WTC11 (cell line): ENCODE measurements around the gene TMEM115. TPM values are rescaled to one million over a fixed set of nuclear protein-coding genes. Genes with fewer than 3 reads are reported as not detected.
A peak's percentile ranks its signal among the peaks of the same experiment; 100 is the strongest.

Experiments
- ATF1 ChIP-seq: sonication (generic); formaldehyde crosslinking; IDR thresholded peaks from 2 replicates; pipeline ENCODE4 v1.8.1; 2023; ENCODE audit warnings: mild to moderate bottlenecking, moderate library complexity, missing genetic modification reagents
- ESRRA ChIP-seq: sonication (generic); formaldehyde crosslinking; IDR thresholded peaks from 2 replicates; pipeline ENCODE4 v1.8.1; 2022; ENCODE audit warnings: mild to moderate bottlenecking, missing genetic modification reagents, borderline replicate concordance
- ETV6 ChIP-seq: sonication (generic); formaldehyde crosslinking; IDR thresholded peaks from 2 replicates; pipeline ENCODE4 v1.8.1; 2022; ENCODE audit warnings: mild to moderate bottlenecking, missing genetic modification reagents
- FOXJ3 ChIP-seq: sonication (generic); formaldehyde crosslinking; IDR thresholded peaks from 2 replicates; pipeline ENCODE4 v1.9.0; 2021; ENCODE audit warnings: missing genetic modification reagents, mild to moderate bottlenecking, borderline replicate concordance
- FOXK1 ChIP-seq: sonication (generic); formaldehyde crosslinking; IDR thresholded peaks from 2 replicates; pipeline ENCODE4 v1.8.0; 2022; ENCODE audit warnings: mild to moderate bottlenecking, moderate library complexity, missing genetic modification reagents
- IRF2 ChIP-seq: sonication (generic); formaldehyde crosslinking; IDR thresholded peaks from 2 replicates; pipeline ENCODE4 v1.8.0; 2022; ENCODE audit warnings: low read depth, missing genetic modification reagents, borderline replicate concordance
- MYBL2 ChIP-seq: sonication (generic); formaldehyde crosslinking; IDR thresholded peaks from 2 replicates; pipeline ENCODE4 v1.8.1; 2023; ENCODE audit warnings: mild to moderate bottlenecking, moderate library complexity, missing genetic modification reagents
- NR2C2 ChIP-seq: sonication (generic); formaldehyde crosslinking; IDR thresholded peaks from 2 replicates; pipeline ENCODE4 v1.8.0; 2022; ENCODE audit warnings: mild to moderate bottlenecking, missing genetic modification reagents
- PRRX2 ChIP-seq: fragments of 250-450 bp; sonication (Bioruptor Pico); IDR thresholded peaks from 2 replicates; pipeline ENCODE4 v1.8.0; 2021; ENCODE audit warnings: mild to moderate bottlenecking
- SOX15 ChIP-seq: fragments of 250-450 bp; sonication (Bioruptor Pico); IDR thresholded peaks from 2 replicates; pipeline ENCODE4 v1.9.0; 2021; ENCODE audit warnings: mild to moderate bottlenecking
- TEAD1 ChIP-seq: sonication (generic); formaldehyde crosslinking; IDR thresholded peaks from 2 replicates; pipeline ENCODE4 v1.8.0; 2022; ENCODE audit warnings: mild to moderate bottlenecking, missing genetic modification reagents
- TEAD4 ChIP-seq: sonication (generic); formaldehyde crosslinking; IDR thresholded peaks from 2 replicates; pipeline ENCODE4 v1.8.0; 2022; ENCODE audit warnings: mild to moderate bottlenecking, missing genetic modification reagents
- ZNF121 ChIP-seq: sonication (generic); formaldehyde crosslinking; IDR thresholded peaks from 2 replicates; pipeline ENCODE4 v1.8.0; 2023; ENCODE audit warnings: missing genetic modification reagents
- ZNF138 ChIP-seq: sonication (generic); formaldehyde crosslinking; conservative IDR thresholded peaks from 2 replicates; pipeline ENCODE4 v1.8.1; 2022; ENCODE audit warnings: mild to moderate bottlenecking, moderate library complexity, missing genetic modification reagents
- ZNF219 ChIP-seq: sonication (generic); formaldehyde crosslinking; IDR thresholded peaks from 2 replicates; pipeline ENCODE4 v1.8.0; 2023; ENCODE audit warnings: missing genetic modification reagents, mild to moderate bottlenecking, borderline replicate concordance
- ZNF396 ChIP-seq: fragments of 250-450 bp; sonication (Bioruptor Pico); IDR thresholded peaks from 2 replicates; pipeline ENCODE4 v1.8.0; 2021; ENCODE audit warnings: mild to moderate bottlenecking, moderate library complexity, borderline replicate concordance
- total RNA-seq: library from RNA; stranded (reverse); gene quantifications from 3 replicates; pipeline ENCODE4 v1.2.3, GENCODE V29; 2021
- TF ChIP-seq, protein P1 (sequence below): sonication (generic); formaldehyde crosslinking; conservative IDR thresholded peaks from 2 replicates; pipeline ENCODE4 v1.8.1; 2022; ENCODE audit warnings: mild to moderate bottlenecking, missing genetic modification reagents
- TF ChIP-seq, protein P2 (sequence below): sonication (generic); formaldehyde crosslinking; IDR thresholded peaks from 2 replicates; pipeline ENCODE4 v1.8.0; 2022; ENCODE audit warnings: mild to moderate bottlenecking, missing genetic modification reagents
- TF ChIP-seq, protein P3 (sequence below): sonication (generic); formaldehyde crosslinking; IDR thresholded peaks from 2 replicates; pipeline ENCODE4 v1.8.0; 2022; ENCODE audit warnings: mild to moderate bottlenecking, missing genetic modification reagents
- TF ChIP-seq, protein P4 (sequence below): sonication (generic); formaldehyde crosslinking; IDR thresholded peaks from 2 replicates; pipeline ENCODE4 v1.8.1; 2022; ENCODE audit warnings: missing genetic modification reagents, borderline replicate concordance
- TF ChIP-seq, protein P5 (sequence below): sonication (generic); formaldehyde crosslinking; IDR thresholded peaks from 2 replicates; pipeline ENCODE4 v1.8.1; 2023; ENCODE audit warnings: mild to moderate bottlenecking, missing genetic modification reagents
- TF ChIP-seq, protein P6 (sequence below): sonication (generic); formaldehyde crosslinking; IDR thresholded peaks from 2 replicates; pipeline ENCODE4 v1.8.0; 2023; ENCODE audit warnings: missing genetic modification reagents

The TMEM115 gene
- total RNA-seq, 1 experiment from 2014 or later, result 30.0 TPM

DNA sequence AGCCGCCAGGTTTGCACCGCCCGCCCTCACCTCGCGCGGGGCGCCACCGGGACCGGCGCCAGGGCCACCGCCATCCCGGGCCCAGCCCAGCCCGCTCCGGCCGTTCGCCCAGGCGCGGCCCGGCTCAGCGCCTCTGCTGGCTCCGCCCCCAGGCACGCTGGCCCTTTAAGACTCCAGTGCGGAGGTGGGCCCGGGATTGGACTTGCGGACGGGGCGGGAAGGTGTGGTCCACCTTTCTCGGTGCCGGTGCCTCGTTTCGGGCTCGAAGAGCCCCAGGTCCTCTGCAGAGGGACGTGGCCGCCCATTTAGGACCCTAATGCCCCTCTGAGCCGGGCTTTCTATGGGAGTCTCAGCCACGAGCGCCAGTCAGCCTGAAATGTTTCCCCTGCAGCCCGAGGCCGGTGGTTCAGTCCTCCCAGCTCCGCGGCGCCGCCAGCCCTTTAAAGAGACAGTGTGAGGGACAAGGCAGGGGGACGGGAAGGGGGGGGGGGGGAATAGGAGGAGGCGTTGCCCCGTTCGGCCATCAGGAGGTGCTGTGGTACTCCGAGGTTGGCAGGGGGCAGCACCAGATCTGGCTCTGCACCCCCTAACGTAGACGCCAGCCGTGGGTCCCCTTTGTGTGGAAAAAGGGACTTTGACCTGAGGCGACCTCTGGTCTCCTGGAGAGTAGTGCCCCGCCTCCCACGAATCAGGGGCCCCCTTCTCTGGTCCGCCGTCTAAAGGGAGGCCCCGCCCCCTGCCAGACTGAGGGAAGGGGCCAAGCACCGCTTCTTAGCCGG lies 37.8 kb downstream of the TMEM115 start (continued):
- TF ChIP-seq FOXJ3 (CRISPR knock-in tag) (no peak), NR2C2 (CRISPR knock-in tag) (no peak), ZNF219 (CRISPR knock-in tag) (no peak), ZNF396 (no peak), IRF2 (no peak), FOXK1 (CRISPR knock-in tag) (no peak; the same call in 1 of the 2 replicates), ATF1 (no peak), ETV6 (CRISPR knock-in tag) (no peak; the same call in 1 of the 2 replicates), TEAD1 (CRISPR knock-in tag) (no peak), PRRX2 (no peak), ZNF138 (CRISPR knock-in tag) (no peak), ZNF121 (CRISPR knock-in tag) (no peak), MYBL2 (CRISPR knock-in tag) (no peak), SOX15 (CRISPR knock-in tag) (no peak), ESRRA (CRISPR knock-in tag) (no peak), TEAD4 (CRISPR knock-in tag) (no peak)
- TF ChIP-seq, protein P1, sequence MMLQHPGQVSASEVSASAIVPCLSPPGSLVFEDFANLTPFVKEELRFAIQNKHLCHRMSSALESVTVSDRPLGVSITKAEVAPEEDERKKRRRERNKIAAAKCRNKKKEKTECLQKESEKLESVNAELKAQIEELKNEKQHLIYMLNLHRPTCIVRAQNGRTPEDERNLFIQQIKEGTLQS (CRISPR knock-in tag), result no peak
- TF ChIP-seq, protein P2, sequence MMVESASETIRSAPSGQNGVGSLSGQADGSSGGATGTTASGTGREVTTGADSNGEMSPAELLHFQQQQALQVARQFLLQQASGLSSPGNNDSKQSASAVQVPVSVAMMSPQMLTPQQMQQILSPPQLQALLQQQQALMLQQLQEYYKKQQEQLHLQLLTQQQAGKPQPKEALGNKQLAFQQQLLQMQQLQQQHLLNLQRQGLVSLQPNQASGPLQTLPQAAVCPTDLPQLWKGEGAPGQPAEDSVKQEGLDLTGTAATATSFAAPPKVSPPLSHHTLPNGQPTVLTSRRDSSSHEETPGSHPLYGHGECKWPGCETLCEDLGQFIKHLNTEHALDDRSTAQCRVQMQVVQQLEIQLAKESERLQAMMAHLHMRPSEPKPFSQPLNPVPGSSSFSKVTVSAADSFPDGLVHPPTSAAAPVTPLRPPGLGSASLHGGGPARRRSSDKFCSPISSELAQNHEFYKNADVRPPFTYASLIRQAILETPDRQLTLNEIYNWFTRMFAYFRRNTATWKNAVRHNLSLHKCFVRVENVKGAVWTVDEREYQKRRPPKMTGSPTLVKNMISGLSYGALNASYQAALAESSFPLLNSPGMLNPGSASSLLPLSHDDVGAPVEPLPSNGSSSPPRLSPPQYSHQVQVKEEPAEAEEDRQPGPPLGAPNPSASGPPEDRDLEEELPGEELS (CRISPR knock-in tag), result no peak; the same call in 1 of the 2 replicates
- TF ChIP-seq, protein P3, sequence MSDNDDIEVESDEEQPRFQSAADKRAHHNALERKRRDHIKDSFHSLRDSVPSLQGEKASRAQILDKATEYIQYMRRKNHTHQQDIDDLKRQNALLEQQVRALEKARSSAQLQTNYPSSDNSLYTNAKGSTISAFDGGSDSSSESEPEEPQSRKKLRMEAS, result peak; percentile 28; the same call in 1 of the 2 replicates
- TF ChIP-seq, protein P4, sequence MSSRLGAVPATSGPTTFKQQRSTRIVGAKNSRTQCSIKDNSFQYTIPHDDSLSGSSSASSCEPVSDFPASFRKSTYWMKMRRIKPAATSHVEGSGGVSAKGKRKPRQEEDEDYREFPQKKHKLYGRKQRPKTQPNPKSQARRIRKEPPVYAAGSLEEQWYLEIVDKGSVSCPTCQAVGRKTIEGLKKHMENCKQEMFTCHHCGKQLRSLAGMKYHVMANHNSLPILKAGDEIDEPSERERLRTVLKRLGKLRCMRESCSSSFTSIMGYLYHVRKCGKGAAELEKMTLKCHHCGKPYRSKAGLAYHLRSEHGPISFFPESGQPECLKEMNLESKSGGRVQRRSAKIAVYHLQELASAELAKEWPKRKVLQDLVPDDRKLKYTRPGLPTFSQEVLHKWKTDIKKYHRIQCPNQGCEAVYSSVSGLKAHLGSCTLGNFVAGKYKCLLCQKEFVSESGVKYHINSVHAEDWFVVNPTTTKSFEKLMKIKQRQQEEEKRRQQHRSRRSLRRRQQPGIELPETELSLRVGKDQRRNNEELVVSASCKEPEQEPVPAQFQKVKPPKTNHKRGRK, result no peak
- TF ChIP-seq, protein P5, sequence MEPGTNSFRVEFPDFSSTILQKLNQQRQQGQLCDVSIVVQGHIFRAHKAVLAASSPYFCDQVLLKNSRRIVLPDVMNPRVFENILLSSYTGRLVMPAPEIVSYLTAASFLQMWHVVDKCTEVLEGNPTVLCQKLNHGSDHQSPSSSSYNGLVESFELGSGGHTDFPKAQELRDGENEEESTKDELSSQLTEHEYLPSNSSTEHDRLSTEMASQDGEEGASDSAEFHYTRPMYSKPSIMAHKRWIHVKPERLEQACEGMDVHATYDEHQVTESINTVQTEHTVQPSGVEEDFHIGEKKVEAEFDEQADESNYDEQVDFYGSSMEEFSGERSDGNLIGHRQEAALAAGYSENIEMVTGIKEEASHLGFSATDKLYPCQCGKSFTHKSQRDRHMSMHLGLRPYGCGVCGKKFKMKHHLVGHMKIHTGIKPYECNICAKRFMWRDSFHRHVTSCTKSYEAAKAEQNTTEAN (CRISPR knock-in tag), result 0 out of 2 replicates have a peak, but pooled peaks have one; percentile 9
- TF ChIP-seq, protein P6, sequence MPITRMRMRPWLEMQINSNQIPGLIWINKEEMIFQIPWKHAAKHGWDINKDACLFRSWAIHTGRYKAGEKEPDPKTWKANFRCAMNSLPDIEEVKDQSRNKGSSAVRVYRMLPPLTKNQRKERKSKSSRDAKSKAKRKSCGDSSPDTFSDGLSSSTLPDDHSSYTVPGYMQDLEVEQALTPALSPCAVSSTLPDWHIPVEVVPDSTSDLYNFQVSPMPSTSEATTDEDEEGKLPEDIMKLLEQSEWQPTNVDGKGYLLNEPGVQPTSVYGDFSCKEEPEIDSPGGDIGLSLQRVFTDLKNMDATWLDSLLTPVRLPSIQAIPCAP (CRISPR knock-in tag), result no peak
